Measurements from ENCODE around the gene SEC24C.
A peak's percentile ranks its signal among the peaks of the same experiment; 100 is the strongest.
"Not testable (repeated sequence)": the region's sequence is repeated elsewhere in the genome, so short reads cannot be mapped to it uniquely, and the experiment has no call there.

Gene SEC24C, protein sequence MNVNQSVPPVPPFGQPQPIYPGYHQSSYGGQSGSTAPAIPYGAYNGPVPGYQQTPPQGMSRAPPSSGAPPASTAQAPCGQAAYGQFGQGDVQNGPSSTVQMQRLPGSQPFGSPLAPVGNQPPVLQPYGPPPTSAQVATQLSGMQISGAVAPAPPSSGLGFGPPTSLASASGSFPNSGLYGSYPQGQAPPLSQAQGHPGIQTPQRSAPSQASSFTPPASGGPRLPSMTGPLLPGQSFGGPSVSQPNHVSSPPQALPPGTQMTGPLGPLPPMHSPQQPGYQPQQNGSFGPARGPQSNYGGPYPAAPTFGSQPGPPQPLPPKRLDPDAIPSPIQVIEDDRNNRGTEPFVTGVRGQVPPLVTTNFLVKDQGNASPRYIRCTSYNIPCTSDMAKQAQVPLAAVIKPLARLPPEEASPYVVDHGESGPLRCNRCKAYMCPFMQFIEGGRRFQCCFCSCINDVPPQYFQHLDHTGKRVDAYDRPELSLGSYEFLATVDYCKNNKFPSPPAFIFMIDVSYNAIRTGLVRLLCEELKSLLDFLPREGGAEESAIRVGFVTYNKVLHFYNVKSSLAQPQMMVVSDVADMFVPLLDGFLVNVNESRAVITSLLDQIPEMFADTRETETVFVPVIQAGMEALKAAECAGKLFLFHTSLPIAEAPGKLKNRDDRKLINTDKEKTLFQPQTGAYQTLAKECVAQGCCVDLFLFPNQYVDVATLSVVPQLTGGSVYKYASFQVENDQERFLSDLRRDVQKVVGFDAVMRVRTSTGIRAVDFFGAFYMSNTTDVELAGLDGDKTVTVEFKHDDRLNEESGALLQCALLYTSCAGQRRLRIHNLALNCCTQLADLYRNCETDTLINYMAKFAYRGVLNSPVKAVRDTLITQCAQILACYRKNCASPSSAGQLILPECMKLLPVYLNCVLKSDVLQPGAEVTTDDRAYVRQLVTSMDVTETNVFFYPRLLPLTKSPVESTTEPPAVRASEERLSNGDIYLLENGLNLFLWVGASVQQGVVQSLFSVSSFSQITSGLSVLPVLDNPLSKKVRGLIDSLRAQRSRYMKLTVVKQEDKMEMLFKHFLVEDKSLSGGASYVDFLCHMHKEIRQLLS

DNA sequence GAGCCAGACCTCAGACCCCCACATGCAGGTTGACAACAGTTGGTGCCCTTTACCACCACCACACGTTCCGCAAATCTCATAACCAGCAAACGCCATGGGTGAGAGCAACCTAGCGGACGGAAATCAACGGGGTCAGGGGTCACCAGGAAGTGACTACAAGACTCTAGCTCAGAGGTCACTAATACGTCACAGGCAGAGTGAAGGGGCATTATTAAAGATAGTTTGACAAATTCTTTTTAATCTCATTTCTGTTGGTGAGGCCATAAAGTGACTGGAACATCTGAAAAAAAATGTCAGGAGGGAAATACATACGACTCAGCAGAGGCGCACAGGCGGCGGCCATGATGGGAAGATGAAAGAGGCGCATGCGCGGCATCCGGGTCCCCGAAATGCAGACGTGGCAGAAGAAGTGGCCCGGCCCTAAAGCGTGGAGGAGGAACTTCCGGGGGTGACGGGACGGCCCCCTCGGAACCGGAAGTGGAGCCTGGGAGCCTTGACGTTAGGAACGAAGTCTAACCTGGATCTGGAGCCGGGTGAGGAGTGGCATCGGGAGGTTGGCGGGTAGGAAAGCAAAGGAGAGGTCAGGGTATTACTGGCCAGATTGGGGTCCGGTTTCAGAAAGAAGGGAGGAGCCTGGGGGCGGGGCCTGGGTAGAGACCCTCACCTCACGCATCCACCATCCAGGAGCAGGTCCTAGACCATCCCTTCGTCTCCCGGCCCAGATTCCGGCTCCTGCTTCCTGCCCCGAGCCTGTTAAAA is at the start of gene SEC24C:
SEC24C (plus strand) TSS at position 468 of the 759 bp plus-strand sequence. CDS start 2,461 bp downstream, outside the sequence.
- peak; percentile 65 for DNase-seq

DNA sequence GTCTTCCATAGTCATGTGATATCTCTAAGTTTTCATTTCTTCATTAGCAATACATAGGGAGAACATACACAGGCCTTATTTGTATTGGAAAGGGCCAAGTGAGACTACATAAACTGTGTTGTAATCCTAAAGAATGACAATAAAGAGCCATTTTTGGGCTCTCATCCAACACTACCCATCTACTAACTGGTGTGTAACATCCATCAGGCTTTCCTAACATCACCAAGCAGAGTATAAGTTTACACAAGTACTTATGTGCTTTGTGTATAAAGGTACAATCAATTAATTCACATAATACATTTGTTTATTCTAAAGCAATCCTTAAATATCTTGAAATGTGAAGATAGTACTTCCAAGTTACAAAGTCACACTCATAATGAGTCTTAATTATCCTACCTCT is 48.9 kb upstream of the SEC24C start:
- DNase-seq: not testable (repeated sequence)

DNA sequence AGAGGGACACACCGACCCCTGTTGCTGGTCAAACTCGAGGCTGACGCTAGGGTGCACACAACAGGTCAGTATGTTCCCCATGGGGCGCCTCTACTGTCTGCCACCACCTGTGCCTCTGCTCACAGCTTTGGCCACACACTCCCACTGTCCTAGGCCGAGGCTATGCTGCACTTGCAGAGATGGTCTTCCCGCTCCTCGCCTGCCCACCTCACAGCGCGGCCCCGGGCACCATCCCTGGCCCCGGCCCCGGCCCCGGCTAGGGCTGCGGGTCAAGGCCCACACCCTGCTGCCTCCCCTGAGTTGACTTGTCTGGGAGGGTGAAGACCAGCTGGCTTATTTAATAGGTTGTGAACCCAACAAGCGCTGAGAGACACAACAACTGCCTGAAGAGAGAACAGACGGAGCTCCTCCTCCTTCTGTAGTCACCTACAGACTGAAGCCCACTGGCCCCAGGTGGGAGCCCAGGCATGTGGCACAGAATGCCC is 46.5 kb upstream of the SEC24C start, which contains the start of gene AGAP5:
AGAP5 (minus strand) TSS at position 435 of the 485 bp plus-strand sequence; CDS start at position 81, 354 bp downstream.
- not testable (repeated sequence) for DNase-seq

DNA sequence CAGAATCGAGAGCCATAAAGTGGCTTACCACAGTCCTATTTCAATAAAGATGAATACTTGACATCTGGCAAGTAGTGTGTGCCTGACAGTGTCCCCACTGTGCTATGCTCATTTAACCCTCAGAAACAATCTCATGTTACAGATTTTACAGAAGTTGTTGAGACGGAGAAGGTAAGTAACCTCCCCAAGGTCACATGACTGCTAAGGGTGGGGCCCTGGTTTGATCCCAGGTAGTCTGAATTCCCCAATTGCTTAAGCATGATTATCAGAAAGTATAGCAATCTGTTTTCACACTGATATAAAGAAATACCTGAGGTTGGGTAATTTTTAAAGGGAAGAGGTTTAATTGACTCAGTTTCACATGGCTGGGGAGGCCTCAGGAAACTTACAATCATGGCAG is 45.4 kb upstream of the SEC24C start:
- not testable (repeated sequence) for DNase-seq

DNA sequence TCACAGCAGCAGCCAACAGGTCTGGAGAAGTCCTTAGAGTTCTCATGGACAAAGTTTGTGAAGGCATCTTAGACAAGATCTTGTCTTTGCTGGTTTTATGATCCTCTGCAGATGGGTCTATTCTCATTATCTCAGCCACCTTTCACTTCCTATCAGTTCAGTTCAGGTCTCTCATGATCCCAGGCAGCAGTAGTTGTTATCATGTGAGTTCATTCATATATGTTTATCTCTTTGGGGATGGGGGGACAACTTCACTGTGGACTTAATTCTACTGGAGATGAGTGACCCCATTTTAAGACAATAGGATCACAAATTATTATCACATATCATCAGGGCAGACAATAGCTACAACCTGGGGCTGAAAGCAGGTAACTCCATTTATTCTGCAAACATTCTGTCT is 40.2 kb upstream of the SEC24C start:
- DNase-seq: not testable (repeated sequence)

DNA sequence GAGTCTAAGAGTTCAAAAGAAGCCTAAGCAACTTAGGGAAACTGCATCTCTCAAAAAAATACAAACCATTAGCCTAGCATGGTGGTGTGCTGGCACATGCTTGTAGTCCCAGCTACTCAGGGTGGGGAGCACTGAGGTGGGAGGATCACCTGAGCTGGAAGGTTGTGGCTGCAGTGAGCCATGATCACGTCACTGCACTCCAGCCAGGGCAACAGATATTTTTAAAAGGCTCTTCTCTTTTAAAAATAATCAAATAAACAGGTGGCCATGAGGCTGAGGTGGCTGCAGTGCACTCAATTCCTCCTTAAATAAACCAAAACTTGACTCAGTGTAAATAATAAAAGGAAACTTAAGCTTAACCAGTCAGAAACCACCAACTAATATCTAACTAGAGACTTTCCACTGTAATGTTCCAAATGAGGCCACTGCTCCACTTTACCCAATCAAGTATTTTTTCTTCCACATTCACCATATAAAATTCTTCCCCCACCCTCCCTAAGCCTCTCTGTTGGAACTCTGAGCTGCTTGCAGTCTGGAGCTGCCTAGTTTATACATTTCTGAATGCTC is 38.6 kb upstream of the SEC24C start:
- DNase-seq: not testable (repeated sequence)

DNA sequence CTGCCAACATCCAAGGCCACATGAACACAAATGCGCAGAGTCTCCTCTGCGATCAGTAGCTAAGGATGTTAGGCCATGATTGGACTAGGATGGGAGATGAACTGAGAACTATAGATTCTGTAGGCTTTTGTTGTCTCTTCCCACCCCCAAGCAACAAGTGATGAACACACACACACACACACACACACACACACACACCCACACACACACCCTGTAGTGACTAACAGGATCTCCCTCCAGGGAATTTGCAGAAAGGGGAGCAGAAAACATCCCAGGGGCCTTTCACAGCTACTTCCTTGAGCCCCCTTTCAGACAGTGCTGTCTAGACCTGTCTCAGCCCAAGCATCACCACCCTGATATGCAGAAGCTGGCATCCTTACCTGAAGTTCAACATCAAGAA is 37.7 kb upstream of the SEC24C start:
- not testable (repeated sequence) for DNase-seq

DNA sequence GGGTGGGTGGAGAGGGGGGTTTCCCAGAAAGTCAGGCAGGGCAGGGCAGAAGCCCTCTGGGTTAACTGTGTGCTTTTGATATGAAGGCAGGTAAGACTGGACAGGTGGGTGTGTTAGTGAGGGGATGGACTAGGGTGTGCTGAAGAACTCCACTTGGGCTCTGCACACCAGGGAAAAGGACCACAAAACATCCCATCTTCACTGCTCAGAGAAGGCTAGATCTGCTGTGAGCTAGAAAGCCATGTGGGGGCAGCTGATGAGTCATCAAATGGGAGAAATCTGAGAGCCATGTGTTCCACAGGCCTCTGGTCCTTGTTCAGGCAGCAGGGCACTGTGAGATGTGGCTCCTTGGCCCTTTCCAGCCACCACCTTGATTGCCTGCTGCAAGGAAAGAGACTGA is 36.5 kb upstream of the SEC24C start:
- not testable (repeated sequence) for DNase-seq

DNA sequence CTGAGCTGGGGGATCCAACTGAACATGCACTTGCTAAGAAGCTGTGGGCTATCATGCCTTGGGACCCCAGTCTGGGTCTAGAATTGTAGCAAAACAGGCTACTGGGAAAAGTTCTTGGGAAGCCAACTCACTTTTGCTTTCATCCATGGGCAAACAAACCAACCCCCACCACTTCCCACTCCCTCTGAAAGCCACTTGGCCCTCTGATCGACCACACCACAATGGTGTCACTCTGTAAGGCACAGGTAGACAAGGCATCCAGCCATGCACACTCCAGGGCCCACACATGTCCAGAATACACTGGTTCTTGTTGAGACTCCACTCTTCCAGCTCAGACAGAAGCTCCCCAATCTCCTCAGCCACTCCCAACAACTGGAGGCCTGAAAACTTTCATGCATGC is 36.0 kb upstream of the SEC24C start:
- DNase-seq: not testable (repeated sequence)

DNA sequence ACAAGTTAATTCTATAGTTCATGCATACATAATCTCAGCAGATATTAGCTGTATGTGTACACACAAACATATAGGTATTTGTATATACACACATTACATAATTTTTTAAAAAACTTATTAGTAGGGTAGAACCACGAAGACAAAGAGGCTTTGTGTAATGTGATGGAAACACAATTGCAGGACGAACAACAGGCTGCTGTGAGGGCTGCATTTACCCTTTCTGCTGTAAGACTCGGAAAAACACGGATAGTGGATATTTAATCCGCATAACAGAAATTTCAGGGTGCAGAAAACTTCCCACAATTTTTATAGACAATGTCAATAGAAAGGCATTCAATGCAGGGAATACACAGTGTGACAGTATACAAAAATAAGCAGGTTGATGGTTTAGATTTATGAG is 32.5 kb upstream of the SEC24C start:
- DNase-seq: not testable (repeated sequence)

DNA sequence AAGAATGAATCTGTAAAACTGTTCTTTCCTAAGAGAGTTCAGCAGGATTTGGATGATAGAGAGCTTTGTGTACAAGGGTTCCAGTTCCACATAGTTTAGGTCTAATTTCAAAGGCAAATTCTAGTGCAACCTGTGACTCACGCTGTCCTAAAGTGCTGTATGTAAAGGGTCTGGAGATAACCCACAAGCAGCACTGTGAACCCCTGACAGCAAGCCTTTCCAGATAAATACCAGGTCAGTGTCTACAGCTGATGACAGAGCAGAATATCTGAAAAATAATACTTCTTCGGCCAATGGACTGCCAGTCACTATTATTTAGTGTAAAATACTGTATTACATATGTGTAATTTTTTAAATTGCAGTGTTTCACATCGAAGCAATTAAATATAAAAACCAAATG is 30.3 kb upstream of the SEC24C start:
- not testable (repeated sequence) for DNase-seq

DNA sequence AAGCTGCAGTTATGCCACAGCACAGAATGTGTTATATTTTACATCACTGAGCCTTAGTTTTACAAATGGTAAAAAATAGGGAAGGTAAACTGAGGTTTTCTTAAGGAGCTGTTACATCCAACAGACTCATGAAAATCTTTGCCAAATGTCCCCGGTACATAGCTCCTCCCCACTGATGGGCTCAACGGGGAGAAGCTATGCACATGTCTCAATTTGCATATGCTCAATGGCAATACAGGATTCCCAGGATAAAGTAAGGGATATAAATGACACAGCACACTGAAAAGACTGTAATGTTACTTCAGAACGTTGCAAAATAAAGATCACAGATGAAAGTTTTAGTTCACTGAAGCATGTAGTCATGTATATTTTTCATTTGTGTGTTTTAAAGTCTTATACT is 29.7 kb upstream of the SEC24C start:
- not testable (repeated sequence) for DNase-seq

DNA sequence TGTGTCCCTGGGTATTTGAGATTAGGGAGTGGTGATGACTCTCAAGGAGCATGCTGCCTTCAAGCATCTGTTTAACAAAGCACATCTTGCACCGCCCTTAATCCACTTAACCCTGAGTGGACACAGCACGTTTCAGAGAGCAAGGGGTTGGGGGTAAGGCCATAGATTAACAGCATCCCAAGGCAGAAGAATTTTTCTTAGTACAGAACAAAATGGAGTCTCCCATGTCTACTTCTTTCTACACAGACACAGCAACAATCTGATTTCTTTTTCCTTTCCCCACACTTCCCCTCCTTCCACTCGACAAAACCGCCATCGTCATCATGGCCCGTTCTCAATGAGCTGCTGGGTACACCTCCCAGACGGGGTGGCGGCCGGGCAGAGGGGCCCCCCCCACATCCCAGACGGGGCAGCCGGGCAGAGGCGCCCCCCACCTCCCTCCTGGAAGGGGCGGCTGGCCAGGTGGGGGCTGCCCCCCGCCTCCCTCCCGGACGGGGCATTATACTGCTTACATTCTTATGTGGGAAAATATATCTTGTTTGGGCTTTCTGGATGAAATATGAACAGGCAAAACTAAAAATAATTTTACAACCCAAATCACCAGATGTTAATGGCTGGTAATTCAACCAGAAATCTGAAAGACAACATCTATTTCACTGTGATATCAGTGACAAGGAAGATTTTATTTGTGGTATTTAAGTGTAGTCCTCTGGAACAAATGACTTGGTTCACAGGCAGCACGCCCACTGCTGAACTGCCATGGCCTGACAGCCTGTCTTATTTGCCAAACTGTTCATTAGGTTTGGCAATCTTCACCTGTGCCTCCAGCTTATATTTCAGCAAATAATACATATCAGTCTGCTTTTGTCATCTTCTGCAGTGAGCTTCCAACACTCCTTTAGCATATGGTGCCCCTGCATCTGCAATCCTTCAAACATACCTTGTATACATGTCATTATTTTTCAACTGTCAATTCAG is 28.7 kb upstream of the SEC24C start:
- DNase-seq: not testable (repeated sequence)

DNA sequence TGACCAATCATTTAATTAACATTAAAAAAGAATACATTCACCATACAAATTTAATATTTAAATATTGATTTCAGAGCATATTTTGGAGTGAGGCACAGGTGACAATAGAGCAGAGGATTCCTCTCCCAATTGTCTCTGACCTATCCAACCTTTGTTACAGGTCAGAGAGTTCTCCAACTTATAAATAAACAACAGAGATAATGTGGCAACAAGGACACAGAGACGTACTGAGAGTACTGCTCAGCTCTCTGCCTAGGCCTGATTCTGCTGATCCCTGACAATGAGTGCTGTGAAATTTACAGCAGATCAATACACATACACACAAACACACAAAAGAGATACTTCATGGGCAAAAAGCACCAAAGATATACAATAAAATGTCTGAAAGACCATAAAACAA is 27.9 kb upstream of the SEC24C start:
- DNase-seq: no peak

DNA sequence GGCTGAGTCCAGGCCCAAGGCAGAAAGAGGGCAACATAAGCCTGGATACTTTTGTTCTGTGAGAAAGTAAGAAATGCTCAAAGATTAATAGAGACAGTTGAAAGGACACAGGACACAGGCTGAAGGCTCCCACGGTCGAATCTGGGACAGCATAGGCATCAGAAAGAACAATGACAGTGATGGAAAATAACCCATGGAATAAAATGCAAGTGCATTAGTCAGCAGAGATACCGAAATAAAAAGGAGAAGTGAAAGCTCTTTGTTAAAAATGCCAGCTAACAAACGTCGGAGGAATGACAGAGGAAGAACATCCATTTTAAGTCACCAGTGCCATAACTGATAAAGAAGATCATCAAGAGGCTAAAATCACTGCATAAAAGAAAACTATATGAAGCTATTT is 26.6 kb upstream of the SEC24C start:
- DNase-seq: no peak

DNA sequence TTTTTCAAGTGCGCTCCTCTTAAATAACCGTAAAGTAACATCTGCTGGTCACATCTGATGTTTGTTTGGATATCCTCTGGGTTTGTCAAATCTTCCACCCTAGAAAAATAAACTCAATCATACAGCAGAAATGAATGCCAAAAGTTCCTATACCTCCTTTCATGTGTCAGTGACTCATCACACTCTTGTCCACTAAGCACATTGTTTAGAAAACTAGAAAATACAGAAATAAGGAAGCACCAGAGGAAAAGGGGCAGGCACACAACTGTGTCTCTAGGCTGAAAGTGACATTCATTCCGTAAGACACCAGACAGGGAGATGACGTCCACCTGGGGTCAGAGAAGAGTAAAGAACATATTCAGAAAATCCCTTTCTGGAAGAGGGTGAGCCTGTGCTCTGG is 23.6 kb upstream of the SEC24C start:
- DNase-seq: not testable (repeated sequence)

DNA sequence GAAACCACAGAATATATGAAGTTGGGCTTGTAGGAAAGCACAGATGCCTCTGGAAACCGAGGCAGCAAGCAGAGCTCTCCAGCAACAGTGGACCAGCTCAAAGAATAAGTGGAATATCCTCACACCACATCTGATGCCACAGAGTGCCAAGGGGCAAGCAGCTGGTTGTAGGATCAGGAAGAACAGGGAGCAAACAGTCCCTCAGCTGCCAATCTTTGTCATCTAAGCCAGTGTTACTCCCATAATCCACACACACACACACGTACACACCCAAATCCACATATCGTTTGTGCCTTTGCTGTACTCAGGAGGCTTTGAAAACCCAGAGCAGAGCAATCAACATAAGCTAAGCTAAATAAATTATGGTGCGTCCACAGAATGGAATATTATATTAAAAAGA is 20.7 kb upstream of the SEC24C start:
- DNase-seq: no peak

DNA sequence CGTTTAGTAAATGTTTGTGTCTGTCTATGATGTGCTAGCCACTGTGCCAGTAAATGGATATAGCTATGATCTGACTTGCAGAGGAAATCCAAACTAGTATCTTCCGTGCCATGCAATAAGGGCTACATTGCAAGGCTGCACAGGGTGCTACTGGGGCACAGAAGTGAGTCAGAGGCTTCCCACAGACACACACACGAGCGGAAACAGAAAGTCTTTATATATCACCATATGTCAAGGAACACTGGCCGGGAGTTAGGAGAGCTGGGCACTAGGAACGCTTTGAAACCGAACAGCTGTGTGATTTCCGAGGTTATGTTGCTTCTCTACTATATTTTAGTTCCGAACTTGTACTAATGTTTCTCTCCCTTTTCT is 14.4 kb upstream of the SEC24C start:
- DNase-seq: not testable (repeated sequence)

DNA sequence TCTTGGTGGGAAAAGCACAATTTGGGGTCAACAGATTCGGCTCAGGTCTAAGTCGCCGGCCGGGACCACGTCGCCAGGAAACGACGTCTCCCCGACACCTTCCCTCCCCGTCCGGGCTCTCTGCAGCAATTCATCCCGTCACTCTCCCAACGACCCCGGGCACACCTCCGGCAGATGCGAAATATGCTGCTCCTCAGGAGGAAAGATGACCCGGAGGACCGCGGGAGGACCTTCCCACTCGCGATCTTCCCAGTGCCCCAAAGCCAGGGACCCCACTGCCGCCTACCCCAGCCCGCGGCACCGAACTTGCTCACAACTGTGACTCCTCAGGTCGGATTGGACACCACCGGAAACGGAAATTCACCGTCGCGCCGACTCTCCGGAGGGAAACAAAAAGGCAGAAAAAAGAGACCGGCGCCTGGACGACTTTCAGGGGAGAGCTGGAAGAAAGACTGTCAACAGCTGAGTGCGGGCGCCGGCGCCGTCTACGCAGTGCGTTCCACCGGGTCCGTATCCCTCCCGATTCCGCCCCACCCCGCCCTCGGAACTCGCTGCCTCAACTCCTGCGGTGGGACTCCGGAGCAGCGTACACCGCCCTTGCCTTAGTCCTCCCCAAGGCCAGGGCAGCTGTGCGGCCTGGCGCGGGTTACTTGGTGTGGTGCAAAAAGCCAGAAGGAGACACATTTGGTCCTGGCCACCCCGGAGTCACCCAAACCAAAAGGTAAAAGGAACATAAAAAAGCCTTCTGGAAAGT is 13.8 kb upstream of the SEC24C start:
- DNase-seq: no peak

All from NCI-H1417 treated with DMSO at 0.1 percent for 48 hours (cell line).